ENCODE data around the gene ARL6IP1.

- TF ChIP-seq, protein P1, sequence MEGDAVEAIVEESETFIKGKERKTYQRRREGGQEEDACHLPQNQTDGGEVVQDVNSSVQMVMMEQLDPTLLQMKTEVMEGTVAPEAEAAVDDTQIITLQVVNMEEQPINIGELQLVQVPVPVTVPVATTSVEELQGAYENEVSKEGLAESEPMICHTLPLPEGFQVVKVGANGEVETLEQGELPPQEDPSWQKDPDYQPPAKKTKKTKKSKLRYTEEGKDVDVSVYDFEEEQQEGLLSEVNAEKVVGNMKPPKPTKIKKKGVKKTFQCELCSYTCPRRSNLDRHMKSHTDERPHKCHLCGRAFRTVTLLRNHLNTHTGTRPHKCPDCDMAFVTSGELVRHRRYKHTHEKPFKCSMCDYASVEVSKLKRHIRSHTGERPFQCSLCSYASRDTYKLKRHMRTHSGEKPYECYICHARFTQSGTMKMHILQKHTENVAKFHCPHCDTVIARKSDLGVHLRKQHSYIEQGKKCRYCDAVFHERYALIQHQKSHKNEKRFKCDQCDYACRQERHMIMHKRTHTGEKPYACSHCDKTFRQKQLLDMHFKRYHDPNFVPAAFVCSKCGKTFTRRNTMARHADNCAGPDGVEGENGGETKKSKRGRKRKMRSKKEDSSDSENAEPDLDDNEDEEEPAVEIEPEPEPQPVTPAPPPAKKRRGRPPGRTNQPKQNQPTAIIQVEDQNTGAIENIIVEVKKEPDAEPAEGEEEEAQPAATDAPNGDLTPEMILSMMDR (IDR thresholded peaks at IDR 0.05; ENCODE audit: low read length), result no peak
- no peak for TF ChIP-seq EZH2 (IDR thresholded peaks at IDR 0.05; ENCODE audit: borderline replicate concordance, low read length)
These were observed 45.1 kb upstream of the ARL6IP1 start for GRCh38 chr16:18846416-18846815.

Data from OCI-LY1 (cell line).